GM19397 (cell line): ENCODE results near the gene CACNA1S.

ENCODE experiments used
- ATAC-seq: cut with Tn5 transposase; IDR thresholded peaks from one replicate; pipeline ENCODE4 v1.9.1; 2021; ENCODE audit warnings: mild to moderate bottlenecking, moderate library complexity; ENCODE audit not compliant: unreplicated experiment

The CACNA1S gene

DNA sequence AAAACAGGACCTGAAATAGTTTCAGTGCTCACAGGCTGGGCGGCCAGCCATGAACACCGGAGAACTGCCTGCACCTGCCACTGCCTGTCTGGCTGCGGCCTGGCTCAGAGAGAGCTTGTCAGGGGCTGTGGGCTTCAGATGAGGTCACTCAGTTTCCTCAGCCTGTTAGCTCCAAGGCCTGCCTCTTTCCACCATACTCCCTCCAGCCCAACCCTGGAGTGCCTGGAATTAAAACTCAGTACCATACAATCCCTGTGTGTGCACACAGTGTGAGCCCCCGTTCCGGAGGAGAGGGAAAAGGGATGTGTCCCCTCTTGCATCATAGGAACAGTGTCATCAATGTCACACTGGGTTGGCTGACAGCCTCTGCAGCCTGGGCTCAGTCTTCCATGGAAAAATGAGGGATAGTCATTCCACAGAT lies 16.2 kb downstream of the CACNA1S start:
- no peak for ATAC-seq

DNA sequence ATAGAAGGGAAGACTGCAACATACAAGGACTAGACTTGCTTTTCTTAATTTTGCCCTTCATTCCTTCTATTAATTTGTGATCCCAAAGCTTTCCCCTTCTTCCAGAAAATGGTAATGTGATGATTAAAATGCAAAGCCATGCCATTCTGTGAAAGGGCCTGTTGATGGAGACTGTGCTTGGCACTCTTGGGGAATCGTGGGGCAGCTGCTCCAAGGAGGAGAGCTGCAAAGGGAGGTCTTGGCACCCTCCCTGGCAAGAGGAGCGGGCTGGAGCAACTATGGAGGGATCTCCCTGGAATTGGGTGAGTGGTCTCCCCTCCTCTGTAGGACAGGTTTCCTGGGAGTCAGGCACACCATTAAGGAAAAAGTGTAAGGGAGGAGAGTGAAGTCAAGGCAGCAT lies 16.6 kb downstream of the CACNA1S start:
- no peak for ATAC-seq

DNA sequence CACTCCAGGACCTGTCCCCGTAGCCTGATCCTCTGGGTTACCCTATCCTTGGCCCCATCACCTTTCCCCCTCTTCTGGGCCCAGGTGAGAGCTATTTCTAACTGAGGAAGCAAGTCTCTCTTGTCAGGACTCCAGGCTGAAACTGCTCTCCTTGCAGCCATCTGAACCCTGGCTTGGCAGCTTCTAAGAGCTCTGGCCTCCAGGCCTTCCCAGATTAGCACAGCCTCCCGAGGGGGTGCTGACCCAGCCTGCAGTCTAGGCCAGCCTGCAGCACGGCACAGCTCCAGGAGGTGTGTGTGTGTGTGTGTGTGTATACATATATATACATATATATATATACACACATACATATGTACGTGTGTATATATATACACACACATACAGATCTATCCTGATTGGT lies 17.4 kb downstream of the CACNA1S start:
- ATAC-seq = no peak

DNA sequence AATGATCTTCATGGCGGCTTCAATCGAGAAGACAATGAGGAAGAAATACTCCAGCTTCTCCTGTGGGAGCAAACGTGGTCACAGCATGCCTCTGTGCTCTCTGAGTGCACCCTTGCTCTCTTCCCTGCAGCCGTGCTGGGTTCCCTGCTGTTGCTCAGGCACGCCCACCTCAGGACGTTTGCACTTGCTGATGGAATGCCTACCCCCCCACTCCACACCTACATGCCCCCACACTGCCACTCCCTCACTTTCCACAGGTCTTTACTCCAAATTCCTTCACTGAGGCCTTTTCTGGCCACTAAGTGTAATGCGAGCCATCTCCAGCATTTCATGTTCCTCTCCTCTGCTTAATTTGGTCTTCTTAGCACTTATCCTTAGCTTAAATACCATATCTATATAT lies 18.3 kb downstream of the CACNA1S start:
- ATAC-seq = no peak

DNA sequence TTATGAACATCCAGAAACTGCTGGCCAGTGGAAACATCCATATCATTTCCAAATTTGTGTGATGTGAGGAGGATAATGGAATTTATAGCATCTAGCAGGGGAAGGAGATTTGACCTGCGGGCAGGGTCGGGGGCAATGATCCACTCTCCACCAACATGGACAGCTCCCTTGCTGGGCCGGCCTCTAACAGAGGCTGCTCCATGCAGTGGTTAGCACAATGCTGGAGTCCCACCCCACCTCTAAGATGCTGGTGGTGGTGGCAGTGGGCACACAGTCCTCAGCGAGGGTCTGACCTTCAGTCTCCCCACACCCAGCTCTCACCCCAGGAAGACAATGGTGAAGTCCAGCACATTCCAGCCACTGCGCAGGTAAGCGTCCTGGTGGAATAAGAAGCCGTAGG lies 18.7 kb downstream of the CACNA1S start:
- no peak for ATAC-seq

DNA sequence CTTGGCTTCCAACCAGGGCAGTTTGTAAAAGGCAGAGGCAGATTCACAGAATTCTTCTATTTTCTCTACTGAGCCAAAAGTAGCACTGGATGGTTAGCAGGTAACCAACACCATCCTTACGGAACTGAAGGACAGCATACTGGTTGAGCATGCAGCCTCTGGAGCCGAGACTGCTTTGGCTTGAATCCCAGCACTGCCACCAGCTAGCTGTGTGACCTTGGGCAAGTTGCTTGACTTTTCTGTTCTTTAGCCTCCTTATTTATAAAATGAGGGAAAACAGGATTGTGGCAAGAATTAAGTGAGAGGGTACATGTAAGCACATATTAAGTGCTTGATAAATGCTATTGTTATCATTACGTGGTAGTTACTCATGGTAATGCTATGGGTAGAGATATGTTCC lies 19.5 kb downstream of the CACNA1S start:
- no peak for ATAC-seq

DNA sequence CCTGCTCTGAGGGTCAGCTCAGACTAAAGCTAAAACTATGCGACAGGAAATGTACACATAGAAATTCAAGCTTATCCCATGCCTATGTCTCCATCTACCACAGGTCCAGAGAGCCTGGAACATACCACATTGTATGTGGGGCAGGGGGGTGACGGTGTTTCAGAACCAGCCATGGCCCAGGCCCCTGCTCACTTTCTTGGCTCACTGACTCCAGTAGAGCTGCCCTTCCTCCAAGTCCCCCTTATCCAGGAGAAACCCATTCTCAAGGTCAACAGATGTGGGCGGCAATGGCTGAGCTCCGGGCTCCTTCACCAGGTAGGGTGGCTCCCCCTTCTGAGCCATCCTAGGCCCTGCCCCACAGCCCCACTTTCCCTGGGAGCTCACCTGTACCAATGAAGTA lies 21.0 kb downstream of the CACNA1S start:
- no peak for ATAC-seq

DNA sequence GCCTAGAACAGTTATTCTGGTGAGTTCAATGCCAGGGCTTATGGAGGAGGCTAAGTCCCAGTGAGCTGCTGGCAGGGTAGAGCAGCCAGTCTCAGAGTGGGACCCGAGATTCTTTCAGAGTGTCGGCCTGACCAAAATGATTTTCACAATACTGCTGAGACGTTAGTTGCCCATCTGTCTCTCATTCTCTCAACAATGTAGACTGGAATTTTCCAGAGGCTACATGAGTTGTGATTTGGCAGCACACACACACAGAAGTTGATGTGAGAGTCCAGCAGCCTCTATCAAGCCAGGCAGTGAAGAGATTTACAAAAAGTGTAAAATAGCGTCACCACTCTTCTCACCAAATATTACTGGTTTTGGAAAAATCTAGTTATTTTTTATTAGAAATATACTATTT lies 21.7 kb downstream of the CACNA1S start:
- no peak for ATAC-seq

DNA sequence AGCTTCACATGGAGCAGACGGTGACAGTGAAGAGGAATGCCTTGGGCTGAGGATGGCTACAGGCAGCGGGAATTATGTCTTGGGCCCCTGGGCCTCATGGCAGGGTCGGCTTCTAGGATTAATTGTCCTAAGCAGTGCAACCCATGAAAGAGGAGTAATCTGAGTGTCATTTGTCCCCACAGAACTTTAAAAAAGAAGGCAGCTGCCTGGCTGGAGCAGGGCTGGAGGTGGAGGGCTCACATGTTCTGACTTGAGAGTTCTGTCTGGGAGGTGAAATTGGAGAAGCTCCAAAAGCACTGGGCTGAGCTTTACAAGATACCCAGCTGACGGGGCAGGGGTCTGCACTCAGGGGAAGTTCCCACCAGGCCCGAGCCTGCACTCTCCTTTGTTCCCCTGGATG lies 22.6 kb downstream of the CACNA1S start:
- no peak for ATAC-seq

DNA sequence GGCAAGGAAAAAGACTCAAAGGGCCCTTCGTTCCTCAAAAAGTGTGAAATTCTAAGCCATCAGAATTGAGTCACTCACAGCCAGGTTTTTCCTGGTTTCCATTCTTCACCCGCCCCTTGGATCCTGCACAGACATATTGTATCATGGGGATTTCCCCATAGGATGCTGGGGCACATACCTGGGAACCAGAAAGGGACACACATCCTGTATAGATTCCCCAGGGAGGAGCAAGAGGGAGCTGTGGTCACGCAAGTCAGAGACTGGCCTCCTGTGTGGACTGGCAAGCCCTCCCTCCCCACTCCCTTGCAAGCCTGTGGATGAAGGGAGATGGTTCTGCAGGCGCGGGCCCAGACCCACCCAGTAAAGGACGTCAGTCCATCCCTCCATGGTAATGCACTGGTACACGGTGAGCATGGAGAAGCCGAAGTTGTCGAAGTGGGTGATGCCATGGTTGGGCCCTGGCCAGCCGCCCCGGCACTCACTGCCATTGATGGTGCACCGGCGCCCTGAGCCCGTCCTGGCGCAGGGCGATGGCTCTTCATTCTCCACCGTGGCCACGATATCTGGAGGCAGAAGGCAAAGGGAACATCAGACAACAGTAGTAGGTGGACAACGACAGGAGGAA lies 23.2 kb downstream of the CACNA1S start:
- ATAC-seq = no peak

DNA sequence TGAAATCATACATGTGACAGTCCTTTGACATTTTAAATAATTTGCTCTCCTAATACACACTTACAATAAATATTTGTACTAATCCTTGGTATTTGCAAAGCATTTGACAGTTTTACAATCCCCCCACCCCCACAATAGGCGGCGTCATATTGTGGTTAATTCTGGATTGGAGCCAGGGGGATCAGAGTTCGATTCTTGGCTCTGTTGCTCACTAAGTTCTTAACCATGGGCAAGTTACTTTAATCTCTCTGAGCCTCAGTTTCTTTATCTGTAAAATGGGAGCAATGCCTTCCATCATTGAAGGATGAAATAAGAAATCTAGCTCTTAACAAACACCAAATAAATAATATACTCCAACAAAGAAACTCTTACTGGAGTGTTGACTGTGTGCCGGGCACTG lies 23.8 kb downstream of the CACNA1S start:
- ATAC-seq = no peak

DNA sequence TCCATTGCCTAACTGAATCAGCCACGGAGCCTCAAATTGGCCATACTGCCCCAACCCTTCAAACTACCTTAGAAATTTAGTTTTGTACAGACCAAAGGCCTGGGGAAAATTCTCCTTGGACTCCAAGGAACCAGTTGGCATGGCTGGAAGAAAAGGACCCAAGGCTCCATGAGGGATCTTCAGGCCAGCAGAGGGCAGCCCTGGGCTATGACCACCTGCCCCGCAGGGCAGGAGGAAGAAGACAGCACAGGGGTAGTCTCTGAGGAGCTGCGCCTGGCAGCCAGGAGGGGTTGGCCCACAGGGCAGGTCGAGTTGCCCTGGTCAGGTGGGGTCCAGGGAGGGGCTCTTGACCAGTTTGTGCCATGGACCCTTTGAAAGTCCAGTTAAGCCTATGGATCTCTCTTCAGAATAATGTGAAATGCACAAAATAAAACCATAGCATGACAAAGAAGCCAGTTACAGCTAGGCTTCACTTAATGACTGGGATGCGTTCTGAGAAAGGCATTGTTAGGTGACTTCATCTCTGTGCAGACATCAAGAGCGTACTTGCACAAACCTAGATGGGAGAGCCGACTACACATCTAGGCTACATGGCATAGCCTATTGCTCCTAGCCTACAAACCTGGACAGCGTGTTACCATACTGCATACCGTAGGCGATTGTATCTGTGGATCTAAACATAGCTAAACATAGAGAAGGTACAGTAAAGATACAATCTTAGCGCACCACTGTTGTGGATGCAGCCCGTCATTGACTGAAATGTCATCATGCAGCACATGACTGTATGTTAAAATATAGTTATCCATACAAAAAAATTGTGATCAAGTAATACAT lies 26.1 kb downstream of the CACNA1S start:
- ATAC-seq = no peak

DNA sequence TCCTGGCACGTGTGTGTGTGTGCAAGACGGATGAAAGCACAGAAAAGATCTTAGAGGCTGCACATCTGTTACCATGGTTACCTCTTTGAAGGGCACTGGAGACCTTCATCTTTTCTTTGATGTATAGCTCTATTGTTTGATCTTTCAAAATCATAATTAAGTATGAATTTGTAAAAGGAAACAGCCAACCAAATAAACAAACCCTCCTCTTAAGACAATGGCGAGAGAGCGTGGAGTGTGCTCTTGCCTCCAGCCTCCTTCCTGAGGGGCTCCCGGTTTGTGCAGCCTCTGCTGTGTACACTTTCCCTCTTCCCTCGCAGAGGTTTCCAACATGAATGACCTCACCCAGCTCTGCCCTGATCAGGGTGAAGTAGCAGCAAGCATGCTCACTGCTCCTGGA lies 27.9 kb downstream of the CACNA1S start:
- no peak for ATAC-seq

DNA sequence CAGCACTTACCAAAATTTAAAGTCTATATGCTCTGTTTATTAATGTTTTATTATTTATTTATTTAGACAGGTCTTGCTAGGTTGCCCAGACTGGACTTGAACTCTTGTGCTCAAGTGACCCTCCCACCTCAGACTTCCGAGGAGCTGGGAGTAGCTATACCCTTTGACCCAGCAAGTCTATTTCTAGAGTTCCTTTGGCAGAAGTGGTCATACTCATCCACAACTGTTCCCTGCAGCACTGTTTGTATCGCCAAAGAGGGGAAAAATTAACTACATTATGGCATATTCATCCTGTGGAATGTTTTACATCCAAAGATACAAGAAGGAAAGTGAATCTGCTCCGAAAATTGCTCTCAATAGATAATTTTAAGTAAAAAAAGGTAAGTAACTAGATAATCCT lies 28.5 kb downstream of the CACNA1S start:
- no peak for ATAC-seq

DNA sequence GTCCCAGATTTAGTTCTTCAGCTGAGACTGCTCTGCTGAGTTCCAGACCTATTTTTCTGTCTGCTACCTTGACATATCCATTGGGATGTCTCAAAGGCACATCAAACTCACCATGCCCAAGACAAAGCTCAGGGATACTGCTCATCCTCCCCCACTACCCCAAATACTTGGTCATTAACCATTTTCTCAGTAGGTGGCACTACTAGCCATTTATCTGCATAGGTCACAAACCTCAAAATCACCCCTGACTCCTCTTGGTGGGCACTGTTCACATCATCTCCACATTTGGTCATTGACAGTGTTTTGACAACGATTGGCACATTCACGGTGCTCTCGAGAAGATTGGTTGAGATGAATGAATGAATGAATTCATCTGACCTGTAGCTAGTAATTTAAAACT lies 32.1 kb downstream of the CACNA1S start:
- no peak for ATAC-seq

DNA sequence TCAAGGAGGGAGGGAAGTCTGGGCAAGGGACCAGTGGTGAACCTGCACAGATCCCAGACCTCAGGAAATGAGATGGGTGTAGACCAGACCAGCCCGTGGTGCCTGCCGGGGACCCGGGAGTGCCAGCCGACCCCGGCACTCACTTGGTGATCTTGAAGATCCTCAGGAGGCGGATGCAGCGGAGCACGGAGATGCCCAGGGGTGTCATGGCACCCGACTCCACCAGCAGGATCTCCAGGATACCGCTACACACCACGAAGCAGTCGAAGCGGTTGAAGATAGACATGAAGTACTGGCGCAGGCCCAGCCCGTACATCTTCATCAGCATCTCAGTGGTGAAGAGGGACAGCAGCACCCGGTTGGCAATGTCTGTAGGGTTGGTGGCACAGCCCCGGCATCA lies 34.5 kb downstream of the CACNA1S start:
- ATAC-seq = no peak

DNA sequence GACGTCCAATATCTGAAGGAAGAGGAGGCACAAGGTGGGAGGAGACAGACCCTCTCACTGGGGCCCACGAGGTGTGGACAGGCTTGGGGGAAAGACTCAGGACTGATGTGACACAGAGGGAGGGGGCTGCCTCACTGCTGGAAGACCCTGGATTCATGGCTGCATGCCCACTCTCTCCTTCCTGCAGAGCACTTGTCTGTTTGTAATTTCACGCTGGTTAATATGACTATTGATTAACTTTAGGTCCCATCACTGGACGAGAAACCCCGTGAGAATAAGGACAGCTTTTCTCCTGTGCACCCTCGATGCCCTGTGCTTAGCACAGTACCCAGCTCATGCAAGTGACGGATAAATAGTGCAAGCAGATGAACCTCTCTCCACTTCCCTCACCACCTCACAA lies 35.1 kb downstream of the CACNA1S start:
- no peak for ATAC-seq

DNA sequence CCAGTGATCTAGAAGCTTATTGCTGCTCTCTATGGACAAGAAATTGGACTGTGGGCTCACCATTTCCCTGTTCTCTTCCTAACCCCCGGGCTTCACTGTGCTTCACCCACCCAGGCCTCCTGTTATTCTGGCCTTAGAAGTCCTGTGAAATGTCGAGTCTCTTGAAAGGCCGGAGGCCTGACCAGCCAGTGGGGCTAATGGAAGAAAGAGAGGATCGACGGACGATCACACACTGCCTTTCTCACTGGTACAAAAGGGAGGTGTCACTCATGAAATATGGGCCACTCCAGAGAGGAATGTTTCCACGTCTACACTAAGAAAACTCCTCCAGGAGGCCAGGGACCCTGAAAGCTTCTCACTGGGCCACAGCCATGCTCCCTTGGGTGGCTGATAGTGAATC lies 36.1 kb downstream of the CACNA1S start:
- ATAC-seq = no peak

DNA sequence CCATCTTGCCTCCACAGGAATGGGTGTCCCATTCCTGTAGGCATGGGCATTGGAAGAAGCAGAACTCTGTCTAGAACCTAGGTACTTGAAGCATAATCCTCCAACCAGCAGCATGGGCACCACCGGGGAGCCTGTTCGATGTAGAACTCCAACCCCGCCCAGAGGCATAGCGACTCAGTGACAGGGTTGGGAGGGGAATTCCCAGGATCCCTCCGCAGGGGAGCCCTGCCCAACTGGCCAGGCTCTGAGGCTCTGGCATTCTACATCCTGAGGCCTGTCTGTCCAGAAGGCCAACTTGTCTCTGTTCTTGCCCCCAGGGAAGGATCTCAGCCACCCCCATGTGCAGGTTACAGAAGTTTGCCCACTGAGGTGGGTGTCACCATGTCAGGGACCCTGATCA lies 38.2 kb downstream of the CACNA1S start:
- ATAC-seq = no peak

DNA sequence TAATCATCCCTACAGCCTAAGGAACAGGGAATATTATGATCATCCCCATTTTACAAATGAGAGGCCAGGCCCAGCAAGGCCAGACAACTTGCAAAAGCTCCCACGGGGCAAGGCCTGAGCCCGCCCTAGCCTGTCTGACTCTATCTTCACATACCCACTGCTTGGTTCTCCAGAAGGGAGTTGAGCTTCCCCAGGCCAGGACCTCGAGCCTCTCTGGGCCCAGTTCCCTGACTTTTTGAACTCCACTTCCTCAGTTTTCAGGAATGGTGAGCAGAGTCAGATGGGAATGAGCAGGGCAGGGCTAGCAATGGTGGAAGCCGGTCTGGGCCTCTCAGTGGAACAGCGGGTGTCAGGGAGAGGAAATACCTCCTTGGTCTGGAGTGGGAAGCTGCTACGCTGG lies 39.3 kb downstream of the CACNA1S start:
- ATAC-seq = no peak

DNA sequence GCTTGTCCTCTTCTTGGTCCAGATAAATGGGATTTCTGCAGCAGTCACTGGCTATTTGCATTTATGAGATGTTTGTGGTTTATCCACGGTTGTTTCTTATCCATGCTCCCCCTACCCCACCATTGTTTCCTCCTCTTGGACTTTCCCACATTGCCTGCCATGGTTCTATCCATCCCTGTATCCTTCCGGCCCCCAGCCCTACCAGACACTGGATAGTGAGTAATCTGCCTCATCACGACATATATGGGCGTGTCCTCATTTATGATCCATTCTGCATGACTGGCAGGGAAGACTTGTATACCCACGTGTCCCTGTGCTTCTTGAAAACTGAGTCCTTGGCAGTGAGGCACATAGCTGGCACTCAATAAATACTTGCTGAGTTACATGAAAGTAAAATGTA lies 40.1 kb downstream of the CACNA1S start:
- ATAC-seq = no peak

DNA sequence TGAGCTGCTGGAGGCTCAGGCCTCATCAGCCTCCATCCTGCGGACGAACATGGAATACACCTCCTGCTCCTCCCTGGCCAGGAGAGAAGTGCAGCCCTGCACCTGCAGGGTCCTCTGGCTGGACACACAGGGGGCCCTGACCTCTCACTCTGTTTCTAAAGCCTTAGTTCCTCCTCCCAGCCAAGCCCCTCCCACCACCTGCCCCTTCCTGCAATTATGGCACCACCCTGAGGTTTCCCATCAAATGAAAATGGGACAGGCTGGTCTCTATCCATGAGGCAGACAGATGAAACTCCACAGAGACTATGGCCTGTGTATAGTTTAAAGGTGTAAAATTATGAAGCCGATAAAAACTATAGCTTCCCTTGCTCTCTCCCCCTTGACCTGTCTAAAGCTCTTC lies 42.6 kb downstream of the CACNA1S start:
- ATAC-seq = no peak

DNA sequence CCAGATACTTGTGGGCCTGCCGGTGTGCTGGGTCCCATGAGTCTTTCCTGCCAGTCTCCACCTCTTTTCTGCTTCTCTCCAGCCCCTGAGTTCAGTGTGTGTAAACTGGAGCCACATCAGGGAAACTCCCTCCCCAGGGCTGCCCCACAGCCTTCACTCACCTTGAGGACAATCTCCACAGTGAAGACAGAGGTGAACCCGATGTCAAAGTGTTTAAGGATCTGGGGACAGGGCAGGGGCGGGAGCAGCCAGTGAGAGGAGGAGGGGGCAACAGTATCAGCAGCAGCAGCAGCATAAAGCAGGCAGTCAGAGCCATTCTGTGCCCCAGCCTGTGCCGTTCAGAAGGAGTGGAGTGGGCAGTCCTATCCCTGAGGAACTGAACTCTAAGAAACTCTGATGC lies 43.2 kb downstream of the CACNA1S start:
- no peak for ATAC-seq
